Erythroblast (primary cell): ENCODE data around the gene TTLL3.

ENCODE experiments used
- GATA1 ChIP-seq: IDR thresholded peaks from 2 replicates; pipeline ENCODE4 v1.6.1; 2011; ENCODE audit warnings: low read depth, mild to moderate bottlenecking, control low read depth, low read length, moderate library complexity
- POLR2A ChIP-seq: IDR thresholded peaks from 2 replicates; pipeline ENCODE4 v1.6.1; 2011; ENCODE audit warnings: mild to moderate bottlenecking, low read length

DNA sequence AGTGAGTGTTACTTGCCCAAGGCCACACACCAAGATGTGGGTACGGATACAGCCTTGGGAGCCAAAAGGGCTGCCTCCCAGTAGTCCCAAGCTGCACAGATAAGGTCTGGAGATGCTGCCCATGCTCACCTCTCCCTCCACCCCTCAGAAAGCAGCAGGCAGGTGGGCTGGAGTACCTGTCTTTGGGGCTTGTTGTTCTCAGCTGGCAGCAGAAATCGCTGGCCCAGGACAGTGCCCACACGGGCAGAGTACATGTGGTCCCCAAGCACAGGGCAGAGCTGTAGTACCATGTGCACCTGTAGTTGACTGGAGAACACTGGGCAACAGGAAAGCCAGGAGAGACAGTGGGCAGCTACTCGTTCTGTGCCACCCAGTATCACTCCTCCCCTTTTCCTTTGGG, 28.8 kb downstream of the TTLL3 start:
- no peak for TF ChIP-seq POLR2A
- no peak for TF ChIP-seq GATA1
